SK-N-SH (cell line): ENCODE results near the gene LURAP1L.

Experiments used
- CHD2 ChIP-seq: fragments of 150-350 bp; IDR thresholded peaks from 2 replicates; pipeline ENCODE4 v1.6.1; 2018; ENCODE audit warnings: low read length; ENCODE audit not compliant: partially characterized antibody
- EP300 ChIP-seq, 2 experiments: IDR thresholded peaks; 2 replicates each; pipeline versions ENCODE4 v1.4.0 to v1.6.1; 2012; ENCODE audit warnings: borderline replicate concordance in 1 of 2, low read depth in 1 of 2, low read length in 1 of 2
- FOXJ3 ChIP-seq: sonication (generic); formaldehyde crosslinking; IDR thresholded peaks from 2 replicates; pipeline ENCODE4 v1.5.1; 2020; ENCODE audit warnings: mild to moderate bottlenecking, missing genetic modification reagents
- FOXM1 ChIP-seq: IDR thresholded peaks from 2 replicates; pipeline ENCODE4 v1.4.0; 2012; ENCODE audit warnings: low read depth, mild to moderate bottlenecking
- POLR2AphosphoS5 ChIP-seq: IDR thresholded peaks from 2 replicates; pipeline ENCODE4 v1.6.1; 2012; ENCODE audit warnings: low read depth, low read length
- RCOR1 ChIP-seq: fragments of 150-350 bp; IDR thresholded peaks from 2 replicates; pipeline ENCODE4 v1.6.1; 2017; ENCODE audit warnings: antibody characterized with exemption, low read length
- SIN3A ChIP-seq: IDR thresholded peaks from 2 replicates; pipeline ENCODE4 v1.6.1; 2012; ENCODE audit warnings: low read depth, mild to moderate bottlenecking, low read length, moderate library complexity, borderline replicate concordance
- YY1 ChIP-seq: IDR thresholded peaks from 2 replicates; pipeline ENCODE4 v1.4.0; 2012; ENCODE audit warnings: low read depth, mild to moderate bottlenecking
- TF ChIP-seq, protein P1 (sequence below): fragments of 200-600 bp; sonication (generic); IDR thresholded peaks from 2 replicates; pipeline ENCODE4 v1.6.1; 2017; ENCODE audit warnings: antibody characterized with exemption, mild to moderate bottlenecking, moderate library complexity
- TF ChIP-seq, protein P2 (sequence below): fragments of 150-350 bp; IDR thresholded peaks from 2 replicates; pipeline ENCODE4 v1.6.1; 2017; ENCODE audit warnings: antibody characterized with exemption, low read length, low read depth, borderline replicate concordance

DNA sequence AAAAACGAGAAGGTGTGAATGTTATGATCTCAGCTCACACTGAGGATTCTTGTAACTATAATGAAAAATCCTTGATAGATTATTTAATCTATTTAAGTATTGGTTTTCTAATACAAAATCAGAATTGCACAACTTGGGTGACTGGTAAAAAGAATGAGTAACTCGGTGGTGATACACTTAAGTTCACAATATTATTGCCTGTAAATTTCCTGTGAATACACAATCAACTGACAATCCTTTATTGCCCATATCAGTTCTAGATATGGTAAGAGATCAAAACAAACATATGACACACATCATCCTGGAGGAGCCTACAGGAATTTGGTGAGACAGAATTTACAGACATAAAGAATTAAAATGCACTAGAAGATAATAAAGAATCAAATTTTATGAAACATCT lies 14.1 kb upstream of the LURAP1L start:
- TF ChIP-seq, protein P1, sequence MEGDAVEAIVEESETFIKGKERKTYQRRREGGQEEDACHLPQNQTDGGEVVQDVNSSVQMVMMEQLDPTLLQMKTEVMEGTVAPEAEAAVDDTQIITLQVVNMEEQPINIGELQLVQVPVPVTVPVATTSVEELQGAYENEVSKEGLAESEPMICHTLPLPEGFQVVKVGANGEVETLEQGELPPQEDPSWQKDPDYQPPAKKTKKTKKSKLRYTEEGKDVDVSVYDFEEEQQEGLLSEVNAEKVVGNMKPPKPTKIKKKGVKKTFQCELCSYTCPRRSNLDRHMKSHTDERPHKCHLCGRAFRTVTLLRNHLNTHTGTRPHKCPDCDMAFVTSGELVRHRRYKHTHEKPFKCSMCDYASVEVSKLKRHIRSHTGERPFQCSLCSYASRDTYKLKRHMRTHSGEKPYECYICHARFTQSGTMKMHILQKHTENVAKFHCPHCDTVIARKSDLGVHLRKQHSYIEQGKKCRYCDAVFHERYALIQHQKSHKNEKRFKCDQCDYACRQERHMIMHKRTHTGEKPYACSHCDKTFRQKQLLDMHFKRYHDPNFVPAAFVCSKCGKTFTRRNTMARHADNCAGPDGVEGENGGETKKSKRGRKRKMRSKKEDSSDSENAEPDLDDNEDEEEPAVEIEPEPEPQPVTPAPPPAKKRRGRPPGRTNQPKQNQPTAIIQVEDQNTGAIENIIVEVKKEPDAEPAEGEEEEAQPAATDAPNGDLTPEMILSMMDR, result no peak
- TF ChIP-seq EP300 (IDR thresholded peaks at IDR 0.05; ENCODE audit: borderline replicate concordance in 1 of 2, low read depth in 1 of 2, low read length in 1 of 2) (no peak), FOXM1 (no peak), YY1 (no peak), SIN3A (no peak), POLR2AphosphoS5 (no peak), RCOR1 (no peak), FOXJ3 (CRISPR knock-in tag) (no peak), CHD2 (no peak)
- TF ChIP-seq, protein P2, sequence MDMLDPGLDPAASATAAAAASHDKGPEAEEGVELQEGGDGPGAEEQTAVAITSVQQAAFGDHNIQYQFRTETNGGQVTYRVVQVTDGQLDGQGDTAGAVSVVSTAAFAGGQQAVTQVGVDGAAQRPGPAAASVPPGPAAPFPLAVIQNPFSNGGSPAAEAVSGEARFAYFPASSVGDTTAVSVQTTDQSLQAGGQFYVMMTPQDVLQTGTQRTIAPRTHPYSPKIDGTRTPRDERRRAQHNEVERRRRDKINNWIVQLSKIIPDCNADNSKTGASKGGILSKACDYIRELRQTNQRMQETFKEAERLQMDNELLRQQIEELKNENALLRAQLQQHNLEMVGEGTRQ, result no peak
